Stomach (tissue), 4 donors: ENCODE results near the gene LYSMD4.

Source experiments
- EP300 ChIP-seq: sonication (generic); formaldehyde crosslinking; IDR thresholded peaks from one replicate; pipeline ENCODE4 v1.6.1; 2017; ENCODE audit warnings: antibody characterized with exemption
- POLR2A ChIP-seq, 4 donors: fragments of 450-650 bp; IDR thresholded peaks; one replicate each; pipeline ENCODE4 v1.6.1; 2016; ENCODE audit warnings: antibody characterized with exemption in 4 of 4, control low read depth in 2 of 4, mild to moderate bottlenecking in 1 of 4, moderate library complexity in 1 of 4
- TF ChIP-seq, protein P1 (sequence below), 7 experiments: fragments of 450-650 bp in 4 of 7; fragments of 200-600 bp in 3 of 7; sonication (generic) in 3 of 7; IDR thresholded peaks; one replicate each; pipeline ENCODE4 v1.5.1; 2016 to 2019; ENCODE audit warnings: antibody characterized with exemption in 7 of 7, control low read depth in 2 of 7, mild to moderate bottlenecking in 1 of 7

DNA sequence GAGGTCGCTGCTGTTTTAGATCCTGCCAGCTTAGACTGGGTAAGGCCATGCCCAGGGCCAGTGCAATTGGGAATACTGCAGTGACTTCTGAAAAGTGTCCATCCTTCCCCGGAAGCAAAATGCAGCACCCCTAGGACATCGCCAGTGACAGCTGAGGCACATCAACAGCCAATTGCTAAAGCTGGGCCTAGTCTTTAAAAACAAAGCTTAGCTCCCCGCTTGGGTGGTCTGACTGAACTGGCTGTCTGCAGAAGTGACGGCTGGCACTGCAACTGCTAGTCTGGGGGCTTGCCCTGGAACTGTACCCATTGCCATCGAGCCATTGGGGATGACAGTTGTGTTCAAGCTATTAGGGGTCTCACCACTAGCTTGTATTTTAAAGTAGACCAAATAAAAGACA is 4.3 kb downstream of the LYSMD4 start:
- TF ChIP-seq EP300 (no peak), POLR2A (IDR thresholded peaks at IDR 0.05) (no peak)
- TF ChIP-seq, protein P1, sequence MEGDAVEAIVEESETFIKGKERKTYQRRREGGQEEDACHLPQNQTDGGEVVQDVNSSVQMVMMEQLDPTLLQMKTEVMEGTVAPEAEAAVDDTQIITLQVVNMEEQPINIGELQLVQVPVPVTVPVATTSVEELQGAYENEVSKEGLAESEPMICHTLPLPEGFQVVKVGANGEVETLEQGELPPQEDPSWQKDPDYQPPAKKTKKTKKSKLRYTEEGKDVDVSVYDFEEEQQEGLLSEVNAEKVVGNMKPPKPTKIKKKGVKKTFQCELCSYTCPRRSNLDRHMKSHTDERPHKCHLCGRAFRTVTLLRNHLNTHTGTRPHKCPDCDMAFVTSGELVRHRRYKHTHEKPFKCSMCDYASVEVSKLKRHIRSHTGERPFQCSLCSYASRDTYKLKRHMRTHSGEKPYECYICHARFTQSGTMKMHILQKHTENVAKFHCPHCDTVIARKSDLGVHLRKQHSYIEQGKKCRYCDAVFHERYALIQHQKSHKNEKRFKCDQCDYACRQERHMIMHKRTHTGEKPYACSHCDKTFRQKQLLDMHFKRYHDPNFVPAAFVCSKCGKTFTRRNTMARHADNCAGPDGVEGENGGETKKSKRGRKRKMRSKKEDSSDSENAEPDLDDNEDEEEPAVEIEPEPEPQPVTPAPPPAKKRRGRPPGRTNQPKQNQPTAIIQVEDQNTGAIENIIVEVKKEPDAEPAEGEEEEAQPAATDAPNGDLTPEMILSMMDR (IDR thresholded peaks at IDR 0.05): no peak
